ENCODE results near the gene OR6C70. TPM values are rescaled to one million over a fixed set of nuclear protein-coding genes. Genes with fewer than 3 reads are reported as not detected.
"Not testable (repeated sequence)": the region's sequence is repeated elsewhere in the genome, so short reads cannot be mapped to it uniquely, and the experiment has no call there.

OR6C70 gene
- total RNA-seq, 2 donors from 2014 or later, result not detected

DNA sequence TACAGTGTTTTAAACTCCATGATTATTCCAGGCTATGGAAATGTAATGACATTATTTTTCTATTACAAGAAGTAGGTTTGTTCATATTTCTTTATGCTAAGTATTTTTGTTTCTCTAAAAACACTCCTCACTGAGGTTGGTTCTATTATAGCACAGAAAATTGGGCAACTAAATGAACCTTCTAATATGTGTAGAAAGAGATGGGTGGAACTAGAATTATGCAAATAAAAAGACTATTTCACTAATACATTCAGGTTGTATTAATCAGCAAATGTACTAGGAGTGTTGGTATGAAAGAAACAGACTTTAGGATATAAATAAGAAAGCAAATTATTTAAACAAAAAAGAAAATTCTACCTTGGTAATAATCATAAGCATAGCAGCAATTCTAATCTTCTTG is 21.1 kb downstream of the OR6C70 start:
- TF ChIP-seq, protein P1, sequence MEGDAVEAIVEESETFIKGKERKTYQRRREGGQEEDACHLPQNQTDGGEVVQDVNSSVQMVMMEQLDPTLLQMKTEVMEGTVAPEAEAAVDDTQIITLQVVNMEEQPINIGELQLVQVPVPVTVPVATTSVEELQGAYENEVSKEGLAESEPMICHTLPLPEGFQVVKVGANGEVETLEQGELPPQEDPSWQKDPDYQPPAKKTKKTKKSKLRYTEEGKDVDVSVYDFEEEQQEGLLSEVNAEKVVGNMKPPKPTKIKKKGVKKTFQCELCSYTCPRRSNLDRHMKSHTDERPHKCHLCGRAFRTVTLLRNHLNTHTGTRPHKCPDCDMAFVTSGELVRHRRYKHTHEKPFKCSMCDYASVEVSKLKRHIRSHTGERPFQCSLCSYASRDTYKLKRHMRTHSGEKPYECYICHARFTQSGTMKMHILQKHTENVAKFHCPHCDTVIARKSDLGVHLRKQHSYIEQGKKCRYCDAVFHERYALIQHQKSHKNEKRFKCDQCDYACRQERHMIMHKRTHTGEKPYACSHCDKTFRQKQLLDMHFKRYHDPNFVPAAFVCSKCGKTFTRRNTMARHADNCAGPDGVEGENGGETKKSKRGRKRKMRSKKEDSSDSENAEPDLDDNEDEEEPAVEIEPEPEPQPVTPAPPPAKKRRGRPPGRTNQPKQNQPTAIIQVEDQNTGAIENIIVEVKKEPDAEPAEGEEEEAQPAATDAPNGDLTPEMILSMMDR (IDR thresholded peaks at IDR 0.05), result no peak
- Histone ChIP-seq H3K27me3 (no peaks in the 10 kb centered on the region), H3K4me1 (no peaks in the 10 kb centered on the region)

DNA sequence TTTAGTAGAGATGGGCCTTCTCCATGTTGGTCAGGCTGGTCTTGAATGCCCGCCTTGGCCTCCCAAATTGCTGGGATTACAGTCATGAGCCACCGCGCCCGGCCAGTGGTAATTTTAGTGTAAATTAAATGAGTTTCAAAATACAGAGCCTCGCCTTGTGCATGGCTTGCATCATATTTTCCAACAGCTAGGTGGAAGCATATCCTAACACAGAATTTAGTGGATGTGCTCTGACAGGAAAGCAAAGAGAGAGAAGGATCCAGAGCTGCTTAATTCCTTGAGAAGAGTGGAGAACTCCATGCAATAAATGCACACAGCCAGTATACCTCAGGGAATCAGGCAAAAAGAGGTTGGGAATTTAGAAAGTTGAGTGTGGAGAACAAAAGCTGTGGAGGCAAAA is 23.6 kb downstream of the OR6C70 start:
- DNase-seq (ENCODE audit: low spot score), result no peak

More for the DNA sequence above, 21.1 kb downstream of the OR6C70 start:
- DNase-seq (ENCODE audit: low spot score), result no peak
- Histone ChIP-seq H3K36me3 (no peaks in the 10 kb centered on the region), H3K27ac (no peak overlapping the region), H3K9me3 (no peaks in the 10 kb centered on the region), H3K4me3 (no peak overlapping the region)

DNA sequence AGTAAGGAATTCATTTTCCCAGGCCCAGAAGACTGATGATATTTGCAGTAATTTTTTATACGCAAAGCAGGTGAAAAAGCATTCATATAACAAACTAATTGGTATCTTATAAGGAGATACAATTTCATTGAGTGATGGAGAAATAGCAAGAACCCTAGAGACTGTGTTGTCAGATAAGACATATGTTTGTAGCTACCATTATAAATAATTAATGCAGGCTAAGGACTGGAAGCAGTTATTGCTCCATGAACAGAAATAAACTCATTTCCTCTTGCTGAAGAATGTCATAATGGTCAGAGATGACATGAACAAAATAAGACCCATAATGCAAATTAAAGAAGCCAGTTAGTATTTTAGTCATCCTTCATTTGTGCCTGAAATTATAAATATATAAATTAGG is 24.6 kb downstream of the OR6C70 start:
- TF ChIP-seq, protein P1 (IDR thresholded peaks at IDR 0.05), result no peak
- no peak overlapping the region for H3K27ac ChIP-seq
- no peak overlapping the region for H3K4me3 ChIP-seq
- H3K36me3 ChIP-seq, result no peaks in the 10 kb centered on the region
- DNase-seq (ENCODE audit: low spot score), result no peak
- no peaks in the 10 kb centered on the region for H3K4me1 ChIP-seq
- H3K27me3 ChIP-seq, result no peaks in the 10 kb centered on the region
- H3K9me3 ChIP-seq, result peaks cover 0 to 13% of the 10 kb centered on the region in 2 donors

More for the DNA sequence above, 23.6 kb downstream of the OR6C70 start:
- no peaks in the 10 kb centered on the region for H3K27me3 ChIP-seq
- H3K27ac ChIP-seq, result no peak overlapping the region
- H3K4me3 ChIP-seq, result no peak overlapping the region
- no peaks in the 10 kb centered on the region for H3K36me3 ChIP-seq
- TF ChIP-seq, protein P1 (IDR thresholded peaks at IDR 0.05), result peak in 1 of 2 donors; percentile 35
- H3K4me1 ChIP-seq, result no peaks in the 10 kb centered on the region
- peaks cover 0 to 6% of the 10 kb centered on the region in 2 donors for H3K9me3 ChIP-seq

DNA sequence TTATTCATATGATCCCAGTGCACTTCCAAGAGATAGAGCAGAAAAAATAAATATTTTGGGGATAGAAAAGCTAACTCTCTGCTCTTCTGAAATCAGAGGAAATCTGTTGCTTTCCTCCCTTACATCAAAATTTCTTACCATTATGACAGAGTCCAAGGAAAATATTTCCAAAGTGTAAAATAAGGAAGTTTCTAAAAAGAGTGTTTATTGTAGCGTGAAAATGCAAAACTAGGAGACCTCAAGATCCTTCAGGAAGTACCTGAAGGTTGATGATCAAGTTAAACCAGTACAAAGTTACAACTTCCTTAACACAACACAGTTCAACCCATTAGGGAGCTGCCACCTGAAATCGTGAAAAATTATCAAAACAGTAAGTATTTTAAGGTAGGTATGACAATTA is 26.2 kb downstream of the OR6C70 start, which contains the start of gene OR6C2:
OR6C2 (plus strand) TSS at position 301 of the 400 bp plus-strand sequence. CDS start 8,138 bp downstream, outside the sequence.
- H3K27ac ChIP-seq, result no peak within 1 kb of the TSS
- no peak for DNase-seq (ENCODE audit: low spot score)
- no peaks in the 10 kb centered on the region for H3K4me1 ChIP-seq
- TF ChIP-seq, protein P1 (IDR thresholded peaks at IDR 0.05), result no peak
- H3K9me3 ChIP-seq, result peaks cover 0 to 17% of the 10 kb centered on the region in 2 donors
- H3K27me3 ChIP-seq, result no peaks in the 10 kb centered on the region
- no peaks in the 10 kb centered on the region for H3K36me3 ChIP-seq
- no peak within 1 kb of the TSS for H3K4me3 ChIP-seq

DNA sequence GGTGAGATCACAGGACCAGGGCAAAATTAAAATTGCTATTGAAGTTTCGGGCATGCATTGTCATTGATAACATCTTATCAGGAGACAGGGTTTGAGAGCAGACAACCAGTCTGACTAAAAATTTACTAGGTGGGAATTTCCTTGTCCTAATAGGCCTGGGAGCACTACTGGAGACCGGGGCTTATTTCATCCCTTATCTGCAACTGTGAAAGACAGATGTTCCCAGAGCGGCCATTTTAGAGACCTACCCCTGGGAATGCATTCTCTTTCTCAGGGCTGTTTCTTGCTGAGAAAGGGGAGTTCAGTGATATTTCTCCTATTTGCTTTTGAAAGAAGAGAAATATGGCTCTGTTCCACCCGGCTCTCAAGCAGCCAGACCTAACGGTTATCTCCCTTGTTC is 28.7 kb downstream of the OR6C70 start:
- not testable (repeated sequence) for H3K4me3 ChIP-seq; H3K4me1 ChIP-seq; DNase-seq (ENCODE audit: low spot score); H3K27ac ChIP-seq; H3K27me3 ChIP-seq; H3K36me3 ChIP-seq
- H3K9me3 ChIP-seq, result peaks cover 0 to 17% of the 10 kb centered on the region in 2 donors

DNA sequence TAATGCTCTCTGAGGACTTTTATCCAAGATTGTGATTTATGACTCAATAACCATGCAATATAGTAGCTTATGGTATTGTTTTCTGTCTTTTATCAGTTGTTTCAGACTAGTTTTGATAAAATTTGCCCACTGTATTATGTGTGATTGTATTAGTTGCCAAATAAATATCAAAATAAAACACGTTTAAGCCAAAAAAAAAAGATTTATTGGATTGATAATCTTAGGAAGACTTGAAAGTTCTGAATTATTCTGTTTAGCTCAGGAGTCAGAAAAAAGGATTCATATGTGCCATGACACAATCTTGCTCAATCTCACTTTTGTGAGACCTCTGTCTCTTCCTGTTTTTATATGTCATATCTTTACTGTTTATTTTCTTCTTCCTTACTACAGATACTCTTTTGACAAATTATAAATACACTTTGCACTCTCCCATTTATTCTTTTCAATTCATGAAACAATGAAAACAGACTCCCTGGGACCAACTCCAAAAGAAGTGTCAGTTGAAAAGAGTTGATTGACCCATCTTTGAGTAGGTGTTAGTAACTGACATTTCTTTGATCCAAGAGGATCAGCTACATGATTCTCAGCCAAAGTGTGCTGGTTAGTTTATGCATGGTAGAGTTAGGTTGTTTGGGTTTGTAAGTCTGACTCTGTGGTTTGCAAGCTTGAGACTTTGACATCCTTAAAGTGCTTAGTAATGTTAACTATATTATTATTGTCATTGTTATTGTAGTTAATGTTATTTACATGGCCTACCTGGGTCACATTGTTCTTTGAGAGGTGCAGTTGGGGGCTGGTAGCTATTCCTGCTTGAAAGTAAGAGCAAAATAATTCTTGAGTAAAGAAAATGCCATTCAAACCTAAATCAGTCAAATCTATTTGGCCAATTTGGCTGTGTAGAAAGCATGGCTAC is 41.4 kb downstream of the OR6C70 start:
- H3K36me3 ChIP-seq, result no peaks in the 10 kb centered on the region
- H3K27ac ChIP-seq, result no peak overlapping the region
- TF ChIP-seq, protein P1 (IDR thresholded peaks at IDR 0.05), result no peak
- H3K9me3 ChIP-seq, result no peaks in the 10 kb centered on the region
- no peaks in the 10 kb centered on the region for H3K27me3 ChIP-seq
- no peaks in the 10 kb centered on the region for H3K4me1 ChIP-seq
- H3K4me3 ChIP-seq, result no peak overlapping the region
- DNase-seq (ENCODE audit: low spot score), result no peak
